HG03108 (cell line): ENCODE data around the gene CRYGA.
"Not testable (repeated sequence)": the region's sequence is repeated elsewhere in the genome, so short reads cannot be mapped to it uniquely, and the experiment has no call there.

Experiments
- ATAC-seq: cut with Tn5 transposase; IDR thresholded peaks from one replicate; pipeline ENCODE4 v1.9.1; 2021; ENCODE audit warnings: moderate library complexity; ENCODE audit not compliant: unreplicated experiment

CRYGA gene

DNA sequence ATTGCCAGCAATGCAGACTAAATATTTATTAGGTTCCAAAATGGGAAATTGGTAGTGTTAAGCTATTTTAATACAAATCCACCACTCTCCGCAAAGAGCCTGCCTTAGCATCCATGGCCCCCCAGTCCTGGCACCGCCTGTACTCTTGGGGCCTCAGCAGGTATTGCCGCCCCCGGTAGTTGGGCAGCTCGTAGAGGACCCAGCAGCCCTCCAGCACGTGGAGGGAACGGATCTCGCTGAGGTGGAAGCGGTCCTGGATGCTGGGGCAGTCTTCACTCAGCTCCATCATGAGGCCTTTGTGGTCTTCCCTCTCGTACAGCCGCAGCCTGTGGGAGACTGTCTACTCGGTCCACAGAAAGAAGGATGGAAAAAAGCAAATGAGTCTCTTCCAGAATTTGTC lies 35.3 kb downstream of the CRYGA start:
- ATAC-seq, result no peak

DNA sequence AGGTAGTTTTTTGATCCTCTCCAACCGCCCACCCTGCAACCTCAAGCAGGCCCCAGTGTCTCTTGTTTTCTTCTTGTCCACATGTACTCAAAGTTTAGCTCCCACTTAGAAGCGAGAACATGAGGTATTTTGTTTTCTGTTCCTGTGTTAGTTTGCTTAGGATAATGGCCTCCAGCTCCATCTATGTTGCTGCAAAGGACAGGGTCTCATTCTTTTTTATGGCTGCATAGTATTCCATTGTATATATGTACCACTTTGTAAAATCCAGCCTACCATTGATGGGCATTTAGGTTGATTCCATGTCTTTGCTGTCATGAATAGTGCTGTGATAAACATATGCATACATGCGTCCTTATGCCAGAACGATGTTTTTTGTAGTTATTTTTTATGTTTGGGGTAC lies 36.3 kb downstream of the CRYGA start:
- ATAC-seq, result no peak

DNA sequence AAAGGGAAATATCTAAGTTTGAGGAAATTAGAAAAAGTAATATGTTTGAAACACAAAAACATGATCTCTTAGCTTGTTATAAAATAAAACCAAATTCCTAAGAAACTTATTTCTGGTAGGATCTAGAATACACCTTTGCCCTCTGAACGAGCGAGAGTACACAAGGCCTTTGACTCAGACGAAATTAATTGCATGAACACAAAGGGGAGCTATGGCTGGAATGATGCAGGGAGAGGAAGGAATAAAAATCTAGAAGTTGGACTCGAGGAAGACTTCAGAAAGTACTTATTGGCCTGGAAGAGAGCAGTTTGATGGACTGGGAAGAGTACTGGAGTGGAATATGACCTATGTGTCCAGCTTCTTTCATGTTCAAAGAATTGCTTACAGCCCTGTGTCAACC lies 38.1 kb downstream of the CRYGA start:
- no peak for ATAC-seq

DNA sequence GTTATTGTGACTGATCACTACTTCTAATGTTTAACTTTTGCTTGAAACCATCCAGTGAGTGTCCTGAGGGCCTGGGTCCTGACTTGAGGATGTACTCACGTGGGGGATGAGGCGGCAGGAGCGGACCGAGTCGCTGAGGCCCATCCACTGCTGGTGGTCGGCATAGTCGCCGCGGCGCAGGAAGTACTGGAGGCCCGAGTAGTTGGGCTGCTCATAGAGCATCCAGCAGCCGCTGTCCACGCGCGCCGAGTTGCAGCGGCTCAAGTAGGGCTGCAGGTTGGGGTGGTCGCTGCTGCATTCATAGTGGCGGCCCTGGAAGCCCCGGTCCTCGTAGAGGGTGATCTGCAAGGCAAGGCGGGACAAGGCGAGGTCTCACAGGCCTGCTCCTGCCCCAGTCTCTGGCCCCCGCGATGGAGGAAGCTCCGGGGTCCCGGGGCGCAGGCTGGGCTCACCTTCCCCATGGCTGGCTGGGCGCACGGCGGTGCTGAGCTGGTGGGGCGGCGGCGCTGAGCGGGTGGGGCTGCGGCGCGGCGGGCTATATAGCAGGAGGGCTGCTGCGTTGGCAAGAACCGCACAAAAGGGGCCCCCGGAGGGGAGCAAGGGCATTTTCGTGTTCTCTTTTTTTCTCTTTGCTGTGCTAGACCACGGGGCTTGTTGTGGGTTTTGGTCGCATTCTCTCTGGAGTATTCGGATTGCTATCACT lies 39.2 kb downstream of the CRYGA start, which contains the start of gene CRYGD:
TSS of gene CRYGD (minus strand) at position 512 of the 703 bp plus-strand sequence. CDS start at position 461, 51 bp downstream.
- not testable (repeated sequence) for ATAC-seq

DNA sequence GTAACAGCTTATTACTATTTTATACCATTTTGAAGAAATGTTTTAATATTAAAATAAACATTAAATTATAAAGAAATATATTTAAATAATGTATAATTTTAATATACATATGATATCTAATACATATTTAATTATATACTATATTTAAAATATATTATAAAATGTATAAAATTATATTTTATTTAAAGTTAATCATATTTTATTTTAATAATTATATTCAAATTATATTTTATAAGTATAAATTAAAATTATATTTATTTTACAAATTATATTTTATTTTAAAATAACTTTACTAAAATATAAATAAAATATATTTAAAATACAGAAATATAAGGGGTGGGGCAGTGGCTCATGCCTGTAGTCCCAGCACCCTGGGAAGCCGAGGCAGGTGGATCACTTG lies 41.1 kb downstream of the CRYGA start:
- ATAC-seq, result no peak

DNA sequence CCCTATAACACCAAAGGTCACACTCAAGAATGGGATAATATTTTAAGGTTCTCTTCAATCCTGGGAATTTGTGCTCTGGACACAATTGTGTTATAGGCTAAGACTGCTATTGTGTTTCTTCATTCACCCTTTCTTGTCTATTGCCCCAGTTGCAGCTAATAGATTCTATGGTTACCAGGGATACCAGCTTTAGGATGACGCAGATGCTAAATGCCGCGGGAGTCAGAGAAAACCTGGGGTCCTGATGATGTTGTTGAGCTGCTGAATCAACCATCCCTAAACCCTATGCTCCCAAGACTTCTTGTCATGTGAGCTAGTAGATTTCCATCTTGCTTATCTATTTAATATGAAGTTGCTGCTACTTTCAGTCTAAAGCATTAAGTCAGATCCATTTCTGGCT lies 44.5 kb downstream of the CRYGA start:
- ATAC-seq, result no peak

DNA sequence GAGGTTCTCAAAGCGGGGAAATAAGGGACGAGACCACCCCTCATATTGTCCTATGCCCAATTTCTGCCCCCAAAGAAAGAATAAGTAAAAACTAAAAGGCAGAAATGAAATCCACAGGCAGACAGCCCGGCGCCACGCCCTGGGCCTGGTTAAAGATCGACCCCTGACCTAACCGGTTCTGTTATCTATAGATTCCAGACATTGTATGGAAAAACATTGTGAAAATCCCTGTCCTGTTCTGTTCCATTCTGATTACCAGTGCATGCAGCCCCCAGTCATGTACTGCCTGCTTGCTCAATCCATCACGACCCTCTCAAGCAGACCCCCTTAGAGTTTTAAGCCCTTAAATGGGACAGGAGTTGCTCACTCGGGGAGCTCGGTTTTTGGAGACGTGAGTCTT lies 46.0 kb downstream of the CRYGA start:
- ATAC-seq, result not testable (repeated sequence)

DNA sequence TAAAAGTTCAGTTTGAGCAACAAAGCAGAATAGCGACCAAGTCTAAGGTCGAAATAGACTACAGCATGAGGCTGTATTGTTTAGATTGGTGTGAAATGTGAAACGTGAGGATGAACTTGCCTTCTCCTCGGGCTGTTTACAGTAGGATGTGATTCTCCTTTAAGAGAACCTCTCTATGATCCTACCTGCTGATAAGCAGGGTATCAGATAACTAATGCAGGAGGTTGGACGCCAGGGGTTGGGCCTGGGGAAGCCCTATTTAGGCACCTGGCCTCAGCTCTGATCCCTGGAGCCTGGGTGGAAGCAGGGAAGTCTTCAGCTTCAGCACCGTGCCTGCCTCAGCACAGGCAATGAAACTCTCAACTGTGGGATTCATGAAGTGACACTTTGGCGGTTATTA lies 50.4 kb downstream of the CRYGA start:
- ATAC-seq, result no peak

DNA sequence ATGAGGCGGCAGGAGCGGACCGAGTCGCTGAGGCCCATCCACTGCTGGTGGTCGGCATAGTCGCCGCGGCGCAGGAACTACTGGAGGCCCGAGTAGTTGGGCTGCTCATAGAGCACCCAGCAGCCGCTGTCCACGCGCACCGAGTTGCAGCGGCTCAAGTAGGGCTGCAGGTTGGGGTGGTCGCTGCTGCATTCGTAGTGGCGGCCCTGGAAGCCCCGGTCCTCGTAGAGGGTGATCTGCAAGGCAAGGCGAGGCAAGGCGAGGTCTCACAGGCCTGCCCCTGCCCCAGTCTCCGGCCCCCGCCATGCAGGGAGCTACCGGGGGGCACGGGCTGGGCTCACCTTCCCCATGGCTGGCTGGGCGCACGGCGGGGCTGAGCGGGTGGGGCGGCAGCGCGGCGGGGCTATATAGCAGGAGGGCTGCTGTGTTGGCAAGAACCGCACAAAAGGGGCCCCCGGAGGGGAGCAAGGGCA lies 51.1 kb downstream of the CRYGA start:
- ATAC-seq, result not testable (repeated sequence)
